Lung microvascular endothelial cell (primary cell): Measurements from ENCODE around the gene CAMK1D. TPM values are rescaled to one million over a fixed set of nuclear protein-coding genes. Genes with fewer than 3 reads are reported as not detected.
A peak's percentile ranks its signal among the peaks of the same experiment; 100 is the strongest.
"Not testable (repeated sequence)": the region's sequence is repeated elsewhere in the genome, so short reads cannot be mapped to it uniquely, and the experiment has no call there.

ENCODE experiments used
- DNase-seq, 2 donors: peaks; one replicate each; pipeline versions ENCODE4 v3.0.0 to v3.0.0-alpha.2; 2010; ENCODE audit warnings: low read depth in 2 of 2
- total RNA-seq: library from RNA; depleted of rRNA; stranded (reverse); fragments of >200 nt; gene quantifications from 2 replicates; pipeline ENCODE4 v1.2.1, GENCODE V29; 2014

The CAMK1D gene
- total RNA-seq, 1 donor from 2014 or later = 1.4 TPM

GRCh38 chr10:12717981-12718707 is 368.8 kb downstream of the CAMK1D start:
- peak in 1 of 2 donors; percentile 36 for DNase-seq

DNA sequence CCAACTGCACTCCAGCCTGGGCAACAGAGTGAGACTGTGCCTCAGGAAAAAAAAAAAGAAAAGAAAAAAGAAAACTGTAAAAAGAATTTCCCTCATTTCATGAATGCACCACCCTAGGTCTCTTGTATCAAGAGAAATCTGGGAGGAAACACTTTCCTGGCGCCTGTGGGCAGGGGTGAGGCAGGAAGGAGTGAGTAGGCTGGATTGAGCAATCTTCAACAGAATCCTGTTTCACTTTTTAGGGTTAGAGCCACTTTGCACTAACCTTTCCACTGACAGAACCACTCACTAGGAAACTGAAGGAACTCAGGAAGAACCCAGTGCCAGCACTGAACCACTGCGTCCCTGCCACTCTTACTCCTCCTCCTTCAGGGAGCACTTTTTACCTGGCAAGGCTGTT is 370.0 kb downstream of the CAMK1D start:
- peak; percentile 26 to 68 for DNase-seq

- DNase-seq = peak; percentile 41 to 95
Observed at GRCh38 chr10:12720217-12720981, 371.1 kb downstream of the CAMK1D start.

GRCh38 chr10:12721334-12721733 is 372.0 kb downstream of the CAMK1D start:
- no peak for DNase-seq

DNA sequence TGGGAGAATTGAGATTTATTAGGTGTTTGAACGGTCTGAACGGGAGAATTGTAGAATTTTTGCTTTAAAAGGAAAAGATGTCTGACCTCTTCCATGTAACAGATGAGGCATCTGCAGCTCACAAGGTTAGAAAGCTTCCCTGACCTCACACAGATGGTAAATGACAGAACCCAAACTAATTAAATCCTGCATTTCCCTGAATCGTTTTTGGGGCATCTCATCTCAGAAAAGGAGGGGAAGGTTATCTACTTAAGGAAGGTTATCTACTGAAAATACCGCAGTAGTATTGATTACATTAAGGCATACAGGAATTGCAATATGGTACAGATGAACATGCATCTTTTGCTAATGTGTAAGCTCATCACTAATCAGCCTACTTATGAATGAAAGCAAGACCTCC is 373.9 kb downstream of the CAMK1D start:
- no peak for DNase-seq

DNA sequence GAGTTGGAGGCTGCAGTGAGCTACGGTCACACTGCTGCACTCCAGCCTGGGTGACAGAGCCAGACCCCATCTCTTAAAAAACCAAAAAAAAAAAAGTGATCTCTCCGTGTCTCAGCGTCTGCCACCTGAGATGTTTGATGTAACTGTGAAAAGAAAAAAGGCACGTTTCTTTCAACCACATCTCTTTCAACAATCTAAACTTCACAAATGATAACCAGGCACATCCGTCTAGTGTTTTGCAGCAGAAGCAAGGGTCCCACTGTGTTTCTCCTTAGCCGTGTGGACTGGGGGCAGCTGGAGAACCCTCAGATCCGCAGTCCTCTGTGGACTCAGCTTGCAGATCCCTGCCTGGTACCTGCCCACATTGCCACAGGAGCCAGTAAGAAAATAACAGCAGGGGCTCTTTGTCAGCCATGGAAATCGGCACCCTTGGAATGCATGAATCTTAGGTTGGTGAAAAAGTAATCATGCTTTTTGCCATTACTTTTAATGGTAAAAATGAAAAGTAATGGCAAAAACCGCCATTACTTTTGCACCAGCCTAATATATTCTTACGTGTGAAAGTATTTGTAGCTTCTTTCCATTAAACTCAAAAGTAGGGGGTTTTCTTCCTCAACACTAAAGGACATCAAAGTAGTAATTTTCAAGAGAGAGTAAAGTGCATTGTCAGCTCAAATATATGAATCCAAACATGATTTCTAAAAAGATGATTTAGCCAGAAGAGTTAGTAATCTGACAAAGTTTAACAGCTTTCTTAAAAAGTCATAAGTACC is 375.6 kb downstream of the CAMK1D start:
- no peak for DNase-seq

- not testable (repeated sequence) for DNase-seq
Observed at GRCh38 chr10:12725580-12725888, 376.2 kb downstream of the CAMK1D start.

- no peak for DNase-seq
Observed at GRCh38 chr10:12726971-12727831, 377.9 kb downstream of the CAMK1D start.

- no peak for DNase-seq
Observed at GRCh38 chr10:12727832-12728215, 378.5 kb downstream of the CAMK1D start.

- DNase-seq = no peak
Observed at GRCh38 chr10:12728494-12728893, 379.1 kb downstream of the CAMK1D start.

GRCh38 chr10:12729885-12730284 is 380.5 kb downstream of the CAMK1D start:
- peak; percentile 22 to 57 for DNase-seq

- DNase-seq = no peak
Observed at GRCh38 chr10:12730809-12731519, 381.6 kb downstream of the CAMK1D start.

DNA sequence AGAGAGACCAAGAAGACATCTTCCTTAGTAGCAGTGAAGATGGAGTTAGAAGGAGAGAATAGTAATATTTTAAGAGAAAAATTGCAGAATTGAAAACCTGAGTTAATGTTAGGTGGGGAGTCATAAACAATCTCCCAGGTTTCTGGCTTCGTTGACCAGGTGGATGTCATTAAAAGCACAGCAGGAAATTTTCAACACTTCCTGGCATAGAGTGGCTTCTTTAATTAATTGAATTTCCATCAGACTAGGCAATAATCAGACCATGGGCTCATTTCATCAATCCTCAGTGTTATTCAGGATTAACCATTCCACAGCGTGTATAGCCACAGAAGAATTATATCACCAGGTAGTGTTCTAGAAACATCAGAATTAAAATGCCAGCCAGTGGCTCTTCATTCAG is 383.9 kb downstream of the CAMK1D start:
- no peak for DNase-seq

DNA sequence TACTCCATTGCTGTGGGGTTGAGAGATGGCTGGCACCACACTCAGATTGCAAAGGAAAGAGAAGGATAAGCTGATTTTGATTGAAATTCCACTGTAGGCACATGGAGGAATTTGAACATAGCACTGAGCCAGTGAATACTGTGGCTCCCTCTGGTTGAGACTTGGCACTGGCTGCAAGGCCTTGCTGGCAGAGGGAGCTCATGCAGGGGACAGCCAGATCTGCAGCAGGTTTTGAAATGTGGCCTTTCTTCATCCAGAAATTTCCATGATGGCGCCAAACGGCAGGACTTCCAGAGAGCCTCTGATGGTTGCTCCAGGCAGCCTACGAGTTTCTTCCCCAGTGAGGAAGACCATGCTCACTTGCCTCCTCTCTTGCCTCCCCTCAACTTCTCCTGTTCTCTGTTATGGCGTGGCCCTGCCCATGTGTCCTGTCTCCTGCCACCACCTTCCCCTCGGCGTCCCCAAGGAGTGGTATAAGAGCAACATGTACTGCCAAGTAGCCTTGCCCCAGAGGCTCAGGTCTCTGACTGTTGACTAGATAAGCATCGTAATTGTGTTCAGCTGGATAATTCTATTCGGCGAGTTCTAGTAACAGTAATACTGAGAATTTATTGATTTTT is 386.6 kb downstream of the CAMK1D start:
- no peak for DNase-seq

DNA sequence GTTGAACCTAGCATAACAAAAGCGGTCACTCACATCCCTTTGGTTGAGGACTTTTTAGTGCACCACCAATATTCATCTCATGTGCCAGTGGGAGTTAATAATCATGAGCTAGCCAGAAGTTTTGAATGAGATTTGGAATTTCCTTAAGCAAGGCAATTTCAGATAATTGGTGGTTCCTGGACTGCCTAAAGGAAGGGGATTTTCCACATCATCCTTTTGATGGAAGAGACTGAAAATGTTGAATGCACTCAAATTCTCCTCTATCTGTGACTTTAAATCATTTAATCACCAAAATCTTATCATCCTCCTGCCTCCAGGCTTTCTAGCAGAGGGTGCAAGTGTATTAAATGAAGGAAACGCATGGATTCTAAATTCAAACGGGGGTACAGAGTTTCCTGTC is 391.5 kb downstream of the CAMK1D start:
- DNase-seq = no peak

- no peak for DNase-seq
Observed at GRCh38 chr10:12741360-12741804, 392.0 kb downstream of the CAMK1D start.

GRCh38 chr10:12742771-12743170 is 393.4 kb downstream of the CAMK1D start:
- DNase-seq = no peak

- not testable (repeated sequence) for DNase-seq
Observed at GRCh38 chr10:12743466-12743865, 394.1 kb downstream of the CAMK1D start.

- DNase-seq = no peak
Observed at GRCh38 chr10:12743941-12744340, 394.6 kb downstream of the CAMK1D start.

DNA sequence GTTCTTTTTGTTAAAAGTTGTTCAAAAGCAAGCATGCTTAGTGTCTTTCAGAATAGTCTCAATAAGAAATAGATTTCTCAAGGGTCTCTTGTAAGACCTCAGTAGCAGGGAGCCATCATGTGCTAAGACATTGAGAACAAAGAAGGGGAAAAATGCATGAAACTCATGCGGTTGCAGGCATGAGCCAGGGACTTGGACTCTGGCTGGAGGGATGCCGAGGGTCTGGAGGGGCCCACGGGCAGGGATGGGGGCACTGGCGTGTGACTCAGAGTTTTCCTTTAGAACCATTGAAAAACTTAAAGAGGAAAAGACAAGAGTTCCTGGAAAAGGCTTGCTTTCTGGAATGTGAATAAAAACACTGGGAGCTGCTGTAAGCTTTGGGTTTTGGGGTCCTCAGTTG is 398.8 kb downstream of the CAMK1D start:
- DNase-seq = no peak
